Hepatocyte (in vitro differentiated cells): ENCODE measurements around the gene ZC3H6. TPM values are rescaled to one million over a fixed set of nuclear protein-coding genes. Genes with fewer than 3 reads are reported as not detected.
"Not testable (repeated sequence)": the region's sequence is repeated elsewhere in the genome, so short reads cannot be mapped to it uniquely, and the experiment has no call there.

Experiments used
- DNase-seq: peaks from one replicate; pipeline ENCODE4 v3.0.0-alpha.2; 2016; ENCODE audit warnings: low spot score
- H2AFZ ChIP-seq: fragments of 200-600 bp; sonication (generic); 2 replicates; pipeline ENCODE4 v1.6.0; 2016; ENCODE audit warnings: antibody characterized with exemption, mild to moderate bottlenecking
- H3K27ac ChIP-seq: fragments of 200-600 bp; sonication (generic); 2 replicates; pipeline ENCODE4 v1.5.1; 2016; ENCODE audit warnings: mild to moderate bottlenecking
- H3K27me3 ChIP-seq: fragments of 200-600 bp; sonication (generic); 2 replicates; pipeline ENCODE4 v1.6.1; 2016
- H3K36me3 ChIP-seq: fragments of 200-600 bp; sonication (generic); replicated peaks from 2 replicates; pipeline ENCODE4 v1.5.1; 2016; ENCODE audit warnings: low read depth; ENCODE audit not compliant: insufficient read depth
- H3K4me1 ChIP-seq: fragments of 200-600 bp; sonication (generic); 2 replicates; pipeline ENCODE4 v1.5.1; 2016; ENCODE audit warnings: mild to moderate bottlenecking, moderate library complexity; ENCODE audit not compliant: insufficient read depth
- H3K4me2 ChIP-seq: fragments of 200-600 bp; sonication (generic); 2 replicates; pipeline ENCODE4 v1.6.0; 2016
- H3K4me3 ChIP-seq: fragments of 200-600 bp; sonication (generic); 2 replicates; pipeline ENCODE4 v1.5.1; 2016; ENCODE audit warnings: mild to moderate bottlenecking
- H3K79me2 ChIP-seq: fragments of 200-600 bp; sonication (generic); 2 replicates; pipeline ENCODE4 v1.6.0; 2017; ENCODE audit warnings: mild to moderate bottlenecking
- H3K9me2 ChIP-seq: fragments of 200-600 bp; sonication (generic); replicated peaks from 2 replicates; pipeline ENCODE4 v1.6.0; 2017; ENCODE audit warnings: mild to moderate bottlenecking; ENCODE audit not compliant: insufficient read depth
- H3K9me3 ChIP-seq: fragments of 200-600 bp; sonication (generic); 2 replicates; pipeline ENCODE4 v1.5.1; 2016; ENCODE audit warnings: low read depth, mild to moderate bottlenecking
- H4K20me1 ChIP-seq: fragments of 200-600 bp; sonication (generic); 2 replicates; pipeline ENCODE4 v1.6.0; 2016; ENCODE audit warnings: mild to moderate bottlenecking; ENCODE audit not compliant: insufficient read depth, poor library complexity, severe bottlenecking
- EZH2 ChIP-seq: fragments of 200-600 bp; sonication (generic); IDR thresholded peaks from 2 replicates; pipeline ENCODE4 v1.6.1; 2016; ENCODE audit warnings: antibody characterized with exemption, mild to moderate bottlenecking, borderline replicate concordance
- EZH2phosphoT487 ChIP-seq: fragments of 200-600 bp; sonication (generic); IDR thresholded peaks from one replicate; pipeline ENCODE4 v1.6.1; 2018; ENCODE audit warnings: antibody characterized with exemption, mild to moderate bottlenecking, low read depth, moderate library complexity; ENCODE audit not compliant: unreplicated experiment, severe bottlenecking
- WGBS: methylation state at CpG from one replicate; pipeline ENCODE4 v1.1.6; 2016; ENCODE audit warnings: low lambda C conversion rate; ENCODE audit errors: missing lambda C conversion rate; 5-methylcytosine and 5-hydroxymethylcytosine counted together
- polyA plus RNA-seq: library from polyadenylated mRNA; unstranded; fragments of >200 nt; fragmentation: Nextera tagmentation; extraction: Ambion mirVana; gene quantifications from 2 replicates; pipeline ENCODE4 v1.2.1, GENCODE V29; 2016
- total RNA-seq: library from RNA; depleted of rRNA; stranded (reverse); fragments of >200 nt; gene quantifications from 2 replicates; pipeline ENCODE4 v1.2.3, GENCODE V29; 2014
- TF ChIP-seq, protein P1 (sequence below): fragments of 200-600 bp; sonication (generic); IDR thresholded peaks from 2 replicates; pipeline ENCODE4 v1.5.1; 2016; ENCODE audit warnings: antibody characterized with exemption, mild to moderate bottlenecking; ENCODE audit not compliant: poor library complexity

ZC3H6 gene
- total and polyA plus RNA-seq, 2 experiments from 2014 or later, result 1.5 to 4.5 TPM

DNA sequence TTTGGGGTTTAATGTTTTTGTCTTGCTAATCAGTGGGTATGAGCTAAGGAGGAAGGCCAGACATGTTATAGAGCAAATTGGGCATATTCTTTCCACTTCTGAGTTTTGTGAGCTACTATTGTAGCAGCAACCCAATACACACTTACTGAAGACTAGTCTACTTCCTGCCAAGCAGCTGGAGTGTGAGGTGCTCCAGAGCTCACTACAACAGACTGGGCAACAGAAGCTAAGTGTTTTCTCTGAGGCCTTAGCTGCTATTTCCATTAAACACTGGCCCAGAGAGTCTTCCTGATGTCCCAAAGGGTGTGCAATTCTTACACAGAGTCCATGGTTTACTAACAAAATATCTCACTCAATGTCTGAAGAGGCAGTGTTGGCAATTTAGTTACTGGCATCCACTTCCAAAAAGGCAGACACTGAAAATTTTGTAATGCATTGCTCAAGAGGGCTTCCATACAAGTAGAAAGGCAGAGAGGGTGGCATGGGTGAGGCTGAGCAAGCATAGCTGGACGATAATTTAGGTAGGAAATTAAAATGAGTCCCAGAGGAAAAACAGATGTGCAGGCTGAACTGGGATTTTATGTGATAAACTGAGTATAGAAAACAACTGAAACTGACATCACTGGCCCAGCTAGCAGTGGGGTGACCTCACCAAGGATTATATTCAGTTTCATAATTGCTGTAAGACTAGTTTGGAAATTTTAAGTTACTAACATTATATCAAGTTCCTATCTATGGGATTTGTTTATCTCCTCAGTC, 68.6 kb downstream of the ZC3H6 start:
- no peaks in the 10 kb centered on the region for H3K9me2 ChIP-seq
- WGBS, result 50% methylated on average over 1 of the region's 1 CpG
- peaks cover 29% of the 10 kb centered on the region for H3K4me1 ChIP-seq
- no peak overlapping the region for H3K4me2 ChIP-seq
- H3K9me3 ChIP-seq, result no peaks in the 10 kb centered on the region
- H3K36me3 ChIP-seq, result no peaks in the 10 kb centered on the region
- H3K4me3 ChIP-seq, result no peak overlapping the region
- no peaks in the 10 kb centered on the region for H3K79me2 ChIP-seq
- no peak for DNase-seq
- no peaks in the 10 kb centered on the region for H3K27me3 ChIP-seq
- no peaks in the 10 kb centered on the region for H4K20me1 ChIP-seq
- H3K27ac ChIP-seq, result peak overlapping the region; percentile 43
- H2AFZ ChIP-seq, result no peak overlapping the region
- TF ChIP-seq EZH2 (no peak), EZH2phosphoT487 (no peak)
- TF ChIP-seq, protein P1, sequence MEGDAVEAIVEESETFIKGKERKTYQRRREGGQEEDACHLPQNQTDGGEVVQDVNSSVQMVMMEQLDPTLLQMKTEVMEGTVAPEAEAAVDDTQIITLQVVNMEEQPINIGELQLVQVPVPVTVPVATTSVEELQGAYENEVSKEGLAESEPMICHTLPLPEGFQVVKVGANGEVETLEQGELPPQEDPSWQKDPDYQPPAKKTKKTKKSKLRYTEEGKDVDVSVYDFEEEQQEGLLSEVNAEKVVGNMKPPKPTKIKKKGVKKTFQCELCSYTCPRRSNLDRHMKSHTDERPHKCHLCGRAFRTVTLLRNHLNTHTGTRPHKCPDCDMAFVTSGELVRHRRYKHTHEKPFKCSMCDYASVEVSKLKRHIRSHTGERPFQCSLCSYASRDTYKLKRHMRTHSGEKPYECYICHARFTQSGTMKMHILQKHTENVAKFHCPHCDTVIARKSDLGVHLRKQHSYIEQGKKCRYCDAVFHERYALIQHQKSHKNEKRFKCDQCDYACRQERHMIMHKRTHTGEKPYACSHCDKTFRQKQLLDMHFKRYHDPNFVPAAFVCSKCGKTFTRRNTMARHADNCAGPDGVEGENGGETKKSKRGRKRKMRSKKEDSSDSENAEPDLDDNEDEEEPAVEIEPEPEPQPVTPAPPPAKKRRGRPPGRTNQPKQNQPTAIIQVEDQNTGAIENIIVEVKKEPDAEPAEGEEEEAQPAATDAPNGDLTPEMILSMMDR, result no peak

DNA sequence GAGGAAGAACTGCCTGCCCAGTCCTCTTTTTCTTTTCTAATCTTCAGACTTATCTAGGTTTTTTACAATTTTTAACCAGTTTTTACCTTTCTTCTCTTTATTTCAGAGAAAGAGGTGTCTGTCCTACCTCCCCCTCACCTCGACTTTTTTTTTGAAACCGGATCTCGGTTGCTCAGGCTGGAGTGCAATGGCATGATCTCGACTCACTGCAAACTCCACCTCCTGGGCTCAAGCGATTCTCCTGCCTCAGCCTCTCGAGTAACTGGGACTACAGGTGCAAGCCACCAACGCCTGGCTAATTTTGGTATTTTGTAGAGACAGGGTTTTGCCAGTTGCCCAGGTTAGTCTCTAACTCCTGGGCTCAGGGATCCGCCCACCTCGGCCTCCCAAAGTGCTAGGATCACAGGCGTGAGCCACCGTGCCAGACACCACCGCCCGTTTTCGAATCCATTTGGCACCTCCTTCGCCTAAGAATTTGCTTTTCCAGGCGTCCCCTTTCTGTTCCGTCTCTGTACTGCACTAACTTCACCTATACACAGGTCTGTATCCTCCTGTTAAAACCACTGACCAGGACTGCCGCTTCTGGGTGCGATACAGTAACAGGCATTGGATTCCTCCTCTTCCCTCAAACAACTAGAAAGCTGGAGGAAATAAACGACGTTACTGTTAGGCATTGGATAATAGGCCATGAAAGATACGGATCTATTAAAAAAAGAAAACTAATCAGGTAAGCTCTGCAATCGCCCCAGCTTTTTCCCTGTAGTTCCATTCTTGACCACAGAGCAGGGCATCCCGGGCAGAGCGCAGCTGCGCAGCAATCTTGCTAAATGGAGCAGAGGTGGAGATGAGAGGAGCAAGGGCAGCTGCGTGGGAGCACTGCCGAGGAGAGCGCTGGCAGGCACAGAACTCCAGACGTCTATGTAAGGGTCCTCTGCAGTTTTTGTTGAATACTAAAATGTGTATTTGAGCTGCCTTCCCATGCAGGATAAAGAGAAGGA, 69.9 kb downstream of the ZC3H6 start:
- Histone ChIP-seq H3K4me3 (no peak overlapping the region), H3K9me3 (no peaks in the 10 kb centered on the region), H3K36me3 (no peaks in the 10 kb centered on the region), H3K27ac (no peak overlapping the region), H2AFZ (no peak overlapping the region), H3K4me1 (peaks cover 16% of the 10 kb centered on the region), H3K27me3 (no peaks in the 10 kb centered on the region), H3K4me2 (no peak overlapping the region), H3K9me2 (no peaks in the 10 kb centered on the region), H3K79me2 (no peaks in the 10 kb centered on the region), H4K20me1 (no peaks in the 10 kb centered on the region)
- WGBS, result 91% methylated on average over 30 of the region's 30 CpGs
- TF ChIP-seq EZH2 (no peak), EZH2phosphoT487 (no peak)
- TF ChIP-seq, protein P1, result no peak
- no peak for DNase-seq

DNA sequence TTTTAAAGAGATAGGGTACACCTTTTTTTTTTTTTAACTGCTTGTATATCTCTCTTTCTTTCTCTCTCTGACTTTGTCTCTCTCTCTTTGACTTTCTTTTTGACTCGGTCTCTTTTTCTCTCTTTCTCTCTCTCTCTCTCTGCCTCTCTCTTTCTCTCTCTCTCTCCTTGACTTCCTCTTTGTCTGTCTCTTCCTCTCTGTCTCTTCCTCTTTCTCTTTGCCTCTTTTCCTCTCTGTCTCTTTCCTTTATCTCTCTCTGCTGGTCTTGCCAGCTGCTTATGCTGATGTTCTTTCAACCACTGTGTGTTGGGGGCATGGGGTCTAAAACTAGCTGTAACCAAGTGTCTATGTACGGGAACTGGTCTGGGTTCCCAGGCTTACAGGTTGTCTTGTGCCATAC, 76.9 kb downstream of the ZC3H6 start:
- not testable (repeated sequence) for H3K4me1 ChIP-seq, H3K4me3 ChIP-seq, DNase-seq, H3K36me3 ChIP-seq, H3K9me3 ChIP-seq, H3K79me2 ChIP-seq, H3K27me3 ChIP-seq, H2AFZ ChIP-seq, H3K4me2 ChIP-seq, H4K20me1 ChIP-seq, H3K9me2 ChIP-seq, H3K27ac ChIP-seq
- WGBS, result 98% methylated on average over 2 of the region's 2 CpGs

DNA sequence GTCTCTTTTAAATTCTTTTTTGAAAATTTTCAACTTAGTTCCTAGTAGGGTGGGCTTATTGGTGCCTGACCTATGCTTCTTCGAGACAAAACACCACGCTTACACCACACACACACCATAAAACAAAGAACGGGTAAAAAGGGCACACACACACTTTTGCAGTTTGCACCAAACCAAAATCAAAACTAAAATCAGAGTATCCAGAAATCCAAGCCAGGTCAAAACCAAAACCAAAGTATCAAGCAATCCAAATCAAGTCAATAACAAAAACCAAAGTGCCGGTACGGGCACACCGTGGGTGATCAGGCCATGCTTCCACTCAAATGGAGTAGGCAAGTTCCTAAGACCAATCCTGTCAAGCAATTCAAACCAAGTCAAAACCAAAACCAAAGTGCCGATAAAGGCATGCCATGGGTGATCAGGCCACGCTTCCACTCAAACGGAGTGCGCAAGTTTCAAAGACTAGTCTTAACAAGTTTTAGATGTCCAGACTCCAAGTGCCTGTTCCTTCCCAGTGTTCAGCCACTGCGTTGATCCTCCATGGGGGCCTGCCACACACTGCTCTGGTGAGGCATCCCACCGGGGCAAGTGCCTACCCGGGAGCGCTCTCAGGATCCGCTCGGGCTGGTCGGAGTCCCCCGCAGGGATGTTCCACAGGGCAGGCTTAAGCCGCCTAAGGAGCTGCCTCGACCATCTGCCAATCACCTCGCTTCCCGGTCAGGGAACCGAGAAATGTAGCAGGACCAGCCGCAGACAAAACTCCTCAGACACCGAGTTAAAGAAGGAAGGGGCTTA, 77.6 kb downstream of the ZC3H6 start:
- not testable (repeated sequence) for DNase-seq, H3K4me2 ChIP-seq, H3K27ac ChIP-seq, H3K27me3 ChIP-seq, H3K79me2 ChIP-seq, H2AFZ ChIP-seq, H3K4me1 ChIP-seq, H3K9me2 ChIP-seq, H4K20me1 ChIP-seq, H3K9me3 ChIP-seq, H3K36me3 ChIP-seq, H3K4me3 ChIP-seq
- WGBS, result 95% methylated on average over 17 of the region's 25 CpGs

DNA sequence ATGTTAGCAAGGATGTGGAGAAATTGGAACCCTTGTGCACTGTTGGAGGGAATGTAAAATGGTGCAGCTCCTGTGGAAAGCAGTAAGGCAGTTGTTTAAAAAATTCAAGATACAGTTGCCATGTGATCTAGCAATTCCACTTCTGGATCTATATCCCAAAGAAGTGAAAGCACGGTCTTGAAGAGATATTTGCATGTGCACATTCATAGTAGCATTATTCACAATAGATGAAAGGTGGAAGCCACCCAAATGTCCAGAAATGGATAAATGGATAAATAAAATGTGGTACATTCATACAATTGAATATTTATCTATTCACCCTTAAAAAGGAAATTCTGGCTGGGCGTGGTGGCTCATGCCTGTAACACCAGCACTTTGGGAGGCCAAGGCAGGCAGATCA, 78.9 kb downstream of the ZC3H6 start:
- H3K4me3 ChIP-seq, H4K20me1 ChIP-seq, H3K27me3 ChIP-seq, H2AFZ ChIP-seq, H3K9me2 ChIP-seq, H3K36me3 ChIP-seq, DNase-seq, H3K27ac ChIP-seq, H3K79me2 ChIP-seq, H3K4me1 ChIP-seq, H3K4me2 ChIP-seq, H3K9me3 ChIP-seq: not testable (repeated sequence)
- WGBS, result 88% methylated on average over 2 of the region's 2 CpGs

DNA sequence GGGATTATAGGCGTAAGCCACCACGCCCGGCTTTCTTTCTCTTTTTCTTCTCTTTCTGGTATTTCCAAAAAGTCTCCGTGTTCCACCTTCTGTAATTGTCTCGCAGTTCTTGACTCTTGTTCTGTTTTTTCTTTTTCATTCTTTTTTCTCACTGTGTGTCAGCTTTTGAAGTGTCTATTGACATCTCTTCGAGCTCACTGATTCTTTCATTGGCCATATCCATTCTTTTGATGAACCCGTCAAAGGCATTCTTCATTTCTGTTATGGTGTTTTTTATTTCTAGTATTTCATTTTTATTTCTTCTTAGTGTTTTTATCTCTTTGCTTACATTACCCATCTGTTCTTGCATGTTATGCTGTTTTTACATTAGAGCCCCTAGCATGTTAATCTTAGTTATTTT, 84.7 kb downstream of the ZC3H6 start:
- not testable (repeated sequence) for H3K4me1 ChIP-seq, DNase-seq, H3K36me3 ChIP-seq, H3K9me2 ChIP-seq, H3K27me3 ChIP-seq, H3K4me2 ChIP-seq, H3K27ac ChIP-seq, H3K9me3 ChIP-seq, H2AFZ ChIP-seq, H3K4me3 ChIP-seq, H3K79me2 ChIP-seq, H4K20me1 ChIP-seq
- 96% methylated on average over 7 of the region's 7 CpGs for WGBS
